HUDEP-2 (cell line): ENCODE measurements around the gene PTPRK.

Experiments used
- DNase-seq, 76 experiments: peaks; one replicate each; lab custom pipeline; 2025; ENCODE audit not compliant: unreplicated experiment in 76 of 76; lab: John Stamatoyannopoulos, UW

The PTPRK gene

GRCh38 chr6:128352366-128352765, 168.0 kb downstream of the PTPRK start:
- no peak for DNase-seq

GRCh38 chr6:128351255-128351514, 169.2 kb downstream of the PTPRK start:
- DNase-seq: no peak

- no peak for DNase-seq
Measured at GRCh38 chr6:128350416-128351254, 169.8 kb downstream of the PTPRK start.

- no peak for DNase-seq
Measured at GRCh38 chr6:128347123-128347522, 173.3 kb downstream of the PTPRK start.

GRCh38 chr6:128346569-128346968, 173.8 kb downstream of the PTPRK start:
- DNase-seq: no peak

- no peak for DNase-seq
Measured at GRCh38 chr6:128345278-128345677, 175.1 kb downstream of the PTPRK start.

- DNase-seq: no peak
Measured at GRCh38 chr6:128343706-128344105, 176.7 kb downstream of the PTPRK start.

- no peak for DNase-seq
Measured at GRCh38 chr6:128339635-128340450, 180.6 kb downstream of the PTPRK start.

- DNase-seq: no peak
Measured at GRCh38 chr6:128337619-128338018, 182.8 kb downstream of the PTPRK start.

GRCh38 chr6:128336436-128337095, 183.8 kb downstream of the PTPRK start:
- no peak for DNase-seq

GRCh38 chr6:128335963-128336362, 184.4 kb downstream of the PTPRK start:
- DNase-seq: no peak

- no peak for DNase-seq
Measured at GRCh38 chr6:128333581-128334223, 186.7 kb downstream of the PTPRK start.

- DNase-seq: peak in 22 of 76 experiments; percentile 2 to 52 (median 18)
Measured at GRCh38 chr6:128327890-128328289, 192.5 kb downstream of the PTPRK start.

GRCh38 chr6:128323011-128323410, 197.4 kb downstream of the PTPRK start:
- DNase-seq: no peak

- no peak for DNase-seq
Measured at GRCh38 chr6:128319946-128320345, 200.5 kb downstream of the PTPRK start.

GRCh38 chr6:128319157-128319556, 201.2 kb downstream of the PTPRK start:
- DNase-seq: no peak

GRCh38 chr6:128316258-128316929, 204.0 kb downstream of the PTPRK start:
- DNase-seq: no peak

- no peak for DNase-seq
Measured at GRCh38 chr6:128314190-128314589, 206.2 kb downstream of the PTPRK start.

- DNase-seq: no peak
Measured at GRCh38 chr6:128311944-128312570, 208.3 kb downstream of the PTPRK start.

GRCh38 chr6:128310451-128310850, 209.9 kb downstream of the PTPRK start:
- DNase-seq: no peak
